DND-41 (cell line): ENCODE results near the gene MIGA2.

Experiments used
- ATAC-seq: fragments of 200-7000 bp; cut with Tn5 transposase; 3 replicates; pipeline ENCODE4 v1.9.1; 2021; ENCODE audit warnings: low read depth; ENCODE audit not compliant: insufficient read depth
- DNase-seq: peaks from one replicate; pipeline ENCODE4 v3.0.0-alpha.2; 2020
- H2AFZ ChIP-seq: 2 replicates; pipeline ENCODE4 v1.6.0; 2012; ENCODE audit warnings: low read depth, low read length
- H3K27ac ChIP-seq: 2 replicates; pipeline ENCODE4 v1.5.1; 2012; ENCODE audit warnings: low read length, inconsistent platforms
- H3K27me3 ChIP-seq: fragments of 200-600 bp; sonication (generic); 2 replicates; pipeline ENCODE4 v1.6.0; 2012; ENCODE audit warnings: low read length, mild to moderate bottlenecking, inconsistent platforms; ENCODE audit not compliant: insufficient read depth, poor library complexity
- H3K36me3 ChIP-seq: 2 replicates; pipeline ENCODE4 v1.5.1; 2012; ENCODE audit warnings: low read length, inconsistent platforms; ENCODE audit not compliant: insufficient read depth
- H3K4me1 ChIP-seq: 2 replicates; pipeline ENCODE4 v1.5.1; 2012; ENCODE audit warnings: mild to moderate bottlenecking, low read length; ENCODE audit not compliant: insufficient read depth
- H3K4me2 ChIP-seq: 2 replicates; pipeline ENCODE4 v1.6.0; 2012; ENCODE audit warnings: mild to moderate bottlenecking, moderate library complexity, low read length, inconsistent platforms; ENCODE audit not compliant: insufficient read depth
- H3K4me3 ChIP-seq, 2 experiments: fragments of 200-600 bp in 1 of 2; shearing (Covaris generic) in 1 of 2; 2 replicates each; pipeline ENCODE4 v1.5.1; 2012 to 2016; ENCODE audit warnings: inconsistent platforms in 2 of 2, low read length in 2 of 2, mild to moderate bottlenecking in 2 of 2, low read depth in 1 of 2, moderate library complexity in 1 of 2
- H3K79me2 ChIP-seq: 2 replicates; pipeline ENCODE4 v1.6.0; 2012; ENCODE audit warnings: low read length, inconsistent platforms; ENCODE audit not compliant: insufficient read depth
- H3K9ac ChIP-seq: 2 replicates; pipeline ENCODE4 v1.6.0; 2012; ENCODE audit warnings: low read depth, mild to moderate bottlenecking, inconsistent platforms, low read length, moderate library complexity
- H3K9me3 ChIP-seq: 2 replicates; pipeline ENCODE4 v1.5.1; 2012; ENCODE audit warnings: low read length, moderate library complexity, mild to moderate bottlenecking, inconsistent platforms; ENCODE audit not compliant: insufficient read depth, severe bottlenecking
- H4K20me1 ChIP-seq: 2 replicates; pipeline ENCODE4 v1.6.0; 2012; ENCODE audit warnings: low read length; ENCODE audit not compliant: insufficient read depth
- EZH2 ChIP-seq: IDR thresholded peaks from 3 replicates; pipeline ENCODE4 v1.6.1; 2012; ENCODE audit warnings: borderline replicate concordance, low read depth, mild to moderate bottlenecking, moderate library complexity, low read length, inconsistent platforms; ENCODE audit not compliant: severe bottlenecking
- TF ChIP-seq, protein P1 (sequence below): IDR thresholded peaks from 2 replicates; pipeline ENCODE4 v1.5.1; 2012; ENCODE audit warnings: borderline replicate concordance, low read length, moderate library complexity, mild to moderate bottlenecking; ENCODE audit not compliant: poor library complexity, severe bottlenecking; ENCODE audit errors: extremely low read depth

The MIGA2 gene

DNA sequence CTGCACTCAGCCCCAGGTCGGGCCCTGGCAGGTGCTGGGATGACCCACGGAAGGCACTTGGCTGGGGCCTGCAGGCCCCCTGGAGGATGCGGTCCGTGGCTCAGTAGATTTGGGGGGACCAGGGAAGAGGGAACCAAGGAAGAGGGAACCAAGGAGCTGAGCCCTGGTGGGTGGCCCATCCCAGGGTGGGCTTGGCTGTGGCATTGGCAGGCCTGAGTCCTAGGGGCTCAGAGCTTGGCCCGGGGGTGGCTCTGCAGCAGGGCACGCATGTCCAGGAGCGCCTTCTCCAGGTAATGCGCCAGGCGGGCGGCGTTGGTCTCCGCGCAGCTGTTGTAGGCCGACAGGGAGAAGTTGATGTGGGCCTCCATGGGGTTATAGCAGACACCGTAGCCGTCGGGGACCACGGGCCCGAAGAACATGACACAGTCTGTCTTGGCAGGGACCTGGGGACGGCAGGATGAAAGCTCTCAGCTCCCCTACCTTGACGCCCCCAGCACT, 58.8 kb downstream of the MIGA2 start:
- no peak overlapping the region for H3K4me2 ChIP-seq

DNA sequence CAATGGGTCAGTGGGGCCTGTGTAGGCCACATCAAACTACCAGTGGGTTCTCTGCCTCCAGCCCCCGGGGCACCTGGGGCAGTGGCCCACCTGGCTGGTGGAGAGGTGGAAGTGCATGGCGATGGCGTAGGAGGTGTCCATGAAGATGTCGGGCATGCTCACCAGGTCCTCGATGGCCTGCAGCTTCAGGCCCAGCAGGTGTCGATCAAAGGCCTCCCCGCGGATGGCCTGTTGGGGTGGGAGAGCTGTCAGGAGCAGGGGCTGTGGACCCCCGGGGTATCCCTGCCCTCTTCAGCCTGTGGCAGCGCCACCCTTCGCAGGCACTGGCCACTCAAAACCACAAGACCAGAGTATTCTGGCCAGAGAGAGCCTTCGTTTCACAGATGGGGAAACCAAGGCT, 59.5 kb downstream of the MIGA2 start:
- DNase-seq = no peak

More for the DNA sequence above, 58.8 kb downstream of the MIGA2 start:
- DNase-seq (no peak), ATAC-seq (no peak)
- H4K20me1 ChIP-seq = no peaks in the 10 kb centered on the region
- no peaks in the 10 kb centered on the region for H3K36me3 ChIP-seq
- H3K9ac ChIP-seq = no peak overlapping the region
- H3K27ac ChIP-seq = no peak overlapping the region
- no peak for TF ChIP-seq EZH2
- TF ChIP-seq, protein P1, sequence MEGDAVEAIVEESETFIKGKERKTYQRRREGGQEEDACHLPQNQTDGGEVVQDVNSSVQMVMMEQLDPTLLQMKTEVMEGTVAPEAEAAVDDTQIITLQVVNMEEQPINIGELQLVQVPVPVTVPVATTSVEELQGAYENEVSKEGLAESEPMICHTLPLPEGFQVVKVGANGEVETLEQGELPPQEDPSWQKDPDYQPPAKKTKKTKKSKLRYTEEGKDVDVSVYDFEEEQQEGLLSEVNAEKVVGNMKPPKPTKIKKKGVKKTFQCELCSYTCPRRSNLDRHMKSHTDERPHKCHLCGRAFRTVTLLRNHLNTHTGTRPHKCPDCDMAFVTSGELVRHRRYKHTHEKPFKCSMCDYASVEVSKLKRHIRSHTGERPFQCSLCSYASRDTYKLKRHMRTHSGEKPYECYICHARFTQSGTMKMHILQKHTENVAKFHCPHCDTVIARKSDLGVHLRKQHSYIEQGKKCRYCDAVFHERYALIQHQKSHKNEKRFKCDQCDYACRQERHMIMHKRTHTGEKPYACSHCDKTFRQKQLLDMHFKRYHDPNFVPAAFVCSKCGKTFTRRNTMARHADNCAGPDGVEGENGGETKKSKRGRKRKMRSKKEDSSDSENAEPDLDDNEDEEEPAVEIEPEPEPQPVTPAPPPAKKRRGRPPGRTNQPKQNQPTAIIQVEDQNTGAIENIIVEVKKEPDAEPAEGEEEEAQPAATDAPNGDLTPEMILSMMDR = no peak
- no peak overlapping the region for H3K4me3 ChIP-seq
- H3K4me1 ChIP-seq = no peaks in the 10 kb centered on the region
- no peaks in the 10 kb centered on the region for H3K27me3 ChIP-seq
- no peaks in the 10 kb centered on the region for H3K9me3 ChIP-seq
- H3K79me2 ChIP-seq = no peaks in the 10 kb centered on the region
- H2AFZ ChIP-seq = no peak overlapping the region

DNA sequence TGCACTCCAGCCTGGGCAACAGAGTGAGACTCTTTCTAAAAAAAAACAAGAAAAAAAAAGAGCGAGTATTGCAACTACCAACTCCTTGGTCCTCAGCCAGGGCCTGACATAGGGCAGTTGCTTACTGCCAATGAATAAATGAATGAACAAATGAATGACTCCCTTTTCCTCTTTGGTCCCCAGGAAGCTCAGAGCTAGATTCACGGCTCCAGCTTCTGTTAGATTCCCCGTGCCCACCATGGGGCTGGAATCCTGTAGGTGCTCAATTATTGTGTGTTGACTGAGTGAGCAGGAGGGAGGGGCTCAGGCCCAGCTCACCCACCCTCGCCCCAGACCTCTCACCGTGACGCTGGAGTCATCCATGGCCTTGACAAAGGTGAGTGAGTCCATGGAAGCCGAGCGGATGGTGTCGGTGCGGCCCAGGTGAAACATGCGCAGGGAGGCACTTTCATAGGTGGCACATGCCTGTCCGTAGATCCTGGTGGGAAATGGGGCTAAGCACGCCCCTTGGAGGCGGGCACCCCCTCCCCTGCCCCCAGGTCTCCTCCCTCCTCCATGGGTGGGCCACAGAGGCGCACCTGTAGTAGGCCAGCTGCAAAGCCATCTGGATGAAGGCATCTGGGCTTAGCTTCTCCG, 61.4 kb downstream of the MIGA2 start:
- H3K27ac ChIP-seq = no peak overlapping the region
- H3K36me3 ChIP-seq = no peaks in the 10 kb centered on the region
- no peak overlapping the region for H3K9ac ChIP-seq
- H3K4me1 ChIP-seq = no peaks in the 10 kb centered on the region
- H3K27me3 ChIP-seq = no peaks in the 10 kb centered on the region
- no peaks in the 10 kb centered on the region for H3K79me2 ChIP-seq
- H3K4me2 ChIP-seq = no peak overlapping the region
- ATAC-seq = no peak
- TF ChIP-seq, protein P1 = no peak
- no peak for TF ChIP-seq EZH2
- no peak overlapping the region for H3K4me3 ChIP-seq
- no peaks in the 10 kb centered on the region for H4K20me1 ChIP-seq
- H2AFZ ChIP-seq = no peak overlapping the region
- DNase-seq = no peak
- H3K9me3 ChIP-seq = no peaks in the 10 kb centered on the region

More for the DNA sequence above, 59.5 kb downstream of the MIGA2 start:
- H3K4me1 ChIP-seq = no peaks in the 10 kb centered on the region
- H3K27ac ChIP-seq = no peak overlapping the region
- no peak overlapping the region for H2AFZ ChIP-seq
- no peak overlapping the region for H3K9ac ChIP-seq
- H3K79me2 ChIP-seq = no peaks in the 10 kb centered on the region
- H3K36me3 ChIP-seq = no peaks in the 10 kb centered on the region
- no peak for ATAC-seq
- no peak for TF ChIP-seq EZH2
- TF ChIP-seq, protein P1 = no peak
- no peaks in the 10 kb centered on the region for H4K20me1 ChIP-seq
- H3K9me3 ChIP-seq = no peaks in the 10 kb centered on the region
- H3K4me3 ChIP-seq = no peak overlapping the region
- H3K27me3 ChIP-seq = no peaks in the 10 kb centered on the region
- H3K4me2 ChIP-seq = no peak overlapping the region
